Measurements from ENCODE around the gene PIEZO1. TPM values are rescaled to one million over a fixed set of nuclear protein-coding genes. Genes with fewer than 3 reads are reported as not detected.

Gene PIEZO1
- polyA plus RNA-seq, 1 experiment: 47.0 TPM

DNA sequence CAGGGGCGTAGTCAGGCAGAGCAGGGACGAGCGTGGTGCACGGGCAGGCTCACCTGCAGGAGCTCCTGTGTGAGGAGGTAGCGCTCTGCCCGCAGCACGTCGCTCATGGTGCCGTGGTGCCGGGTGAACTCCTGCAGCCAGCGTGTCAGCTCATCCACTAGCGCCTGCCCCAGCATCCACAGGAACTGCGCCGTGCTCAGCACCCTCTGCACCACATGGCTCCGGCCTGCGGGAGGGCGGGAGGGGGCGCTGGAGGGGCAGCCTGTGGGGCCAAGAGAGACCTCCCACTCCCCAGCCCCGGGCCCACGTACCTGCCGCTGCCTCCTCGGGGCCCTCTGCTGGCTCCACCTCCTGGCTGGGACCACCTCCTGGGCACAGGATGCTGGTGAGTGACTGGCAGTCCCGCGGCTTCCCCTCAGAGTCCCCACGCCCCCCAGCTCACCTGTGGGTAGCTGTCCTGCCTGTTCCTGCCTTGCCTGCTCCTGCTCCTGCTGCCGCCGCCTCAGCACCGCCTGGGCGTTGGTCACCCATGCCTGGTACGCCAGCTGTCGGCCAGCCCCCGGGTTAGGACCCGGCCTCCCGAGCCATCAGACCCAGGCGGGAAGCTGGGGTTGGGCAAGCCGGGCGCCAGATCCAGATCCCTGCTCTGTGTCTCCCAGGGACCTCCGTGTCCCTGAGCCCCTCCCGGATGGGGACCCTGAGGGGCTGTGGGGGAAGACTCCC, 62.1 kb downstream of the PIEZO1 start:
- CTCF ChIA-PET: interaction anchor here (0.6 to 1.5 kb wide), 3 partner anchors 15 to 38 kb away, joined by 3 to 6 read pairs (median 3); no protein-coding TSS in a partner anchor

DNA sequence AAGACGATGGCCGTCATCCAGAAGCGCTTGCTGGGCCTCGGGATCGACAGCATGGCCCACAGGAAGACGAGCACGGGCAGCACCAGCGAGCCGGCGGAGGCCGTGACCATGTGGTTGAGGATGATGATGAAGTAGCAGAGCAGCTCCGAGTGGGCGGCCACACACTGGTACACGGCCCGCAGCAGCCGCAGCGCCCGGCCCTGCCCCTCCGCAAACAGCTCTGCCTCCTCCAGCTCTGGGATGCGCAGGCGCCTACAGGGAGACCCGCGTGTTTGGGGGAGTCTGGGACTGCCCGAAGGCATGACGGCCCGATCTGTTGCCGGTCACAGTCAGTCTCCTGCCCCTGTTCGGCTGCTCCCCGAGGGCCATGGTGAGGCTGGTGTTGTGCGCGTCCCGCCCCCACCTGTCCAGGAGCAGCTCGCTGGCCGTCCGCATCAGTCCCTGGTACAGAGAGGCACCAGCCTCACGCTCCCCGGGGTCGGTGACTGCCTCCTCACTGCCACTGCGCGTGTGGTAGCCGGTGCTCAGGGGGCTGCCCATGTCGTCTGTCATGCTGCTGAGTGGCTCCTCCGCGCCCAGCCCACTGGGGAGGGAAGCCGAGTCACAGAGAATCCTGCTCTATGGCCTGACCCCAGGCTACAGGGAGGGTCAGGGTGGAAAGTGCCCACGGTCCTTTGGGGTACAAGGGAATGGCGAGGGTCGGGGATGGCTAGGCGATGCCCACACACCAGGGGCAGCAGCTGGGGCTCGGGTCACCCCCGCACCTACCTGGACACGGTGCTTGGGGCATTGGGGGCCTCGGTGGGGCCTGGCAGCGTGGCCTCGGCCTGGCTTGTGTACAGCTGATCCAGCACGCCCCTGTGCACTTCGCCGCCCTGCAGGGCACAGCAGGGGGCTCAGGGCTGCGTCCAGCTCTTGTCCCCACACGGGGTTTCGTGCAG, 62.9 kb downstream of the PIEZO1 start:
- Histone ChIP-seq H3K27ac (ENCODE audit: low read depth, low read length) (no peak overlapping the region), H3K9me3 (ENCODE audit: control insufficient read depth, insufficient read depth, low read length) (no peaks in the 10 kb centered on the region; the same call in 1 of the 2 replicates), H3K4me3 (ENCODE audit: low read depth, low read length) (no peak overlapping the region), H3K27me3 (ENCODE audit: control insufficient read depth, insufficient read depth, low read length) (no peaks in the 10 kb centered on the region)
- CTCF ChIA-PET: interaction anchor here (0.6 to 1.5 kb wide), 3 partner anchors 16 to 37 kb away, joined by 3 to 6 read pairs (median 3); no protein-coding TSS in a partner anchor
- TF ChIP-seq, protein P1, sequence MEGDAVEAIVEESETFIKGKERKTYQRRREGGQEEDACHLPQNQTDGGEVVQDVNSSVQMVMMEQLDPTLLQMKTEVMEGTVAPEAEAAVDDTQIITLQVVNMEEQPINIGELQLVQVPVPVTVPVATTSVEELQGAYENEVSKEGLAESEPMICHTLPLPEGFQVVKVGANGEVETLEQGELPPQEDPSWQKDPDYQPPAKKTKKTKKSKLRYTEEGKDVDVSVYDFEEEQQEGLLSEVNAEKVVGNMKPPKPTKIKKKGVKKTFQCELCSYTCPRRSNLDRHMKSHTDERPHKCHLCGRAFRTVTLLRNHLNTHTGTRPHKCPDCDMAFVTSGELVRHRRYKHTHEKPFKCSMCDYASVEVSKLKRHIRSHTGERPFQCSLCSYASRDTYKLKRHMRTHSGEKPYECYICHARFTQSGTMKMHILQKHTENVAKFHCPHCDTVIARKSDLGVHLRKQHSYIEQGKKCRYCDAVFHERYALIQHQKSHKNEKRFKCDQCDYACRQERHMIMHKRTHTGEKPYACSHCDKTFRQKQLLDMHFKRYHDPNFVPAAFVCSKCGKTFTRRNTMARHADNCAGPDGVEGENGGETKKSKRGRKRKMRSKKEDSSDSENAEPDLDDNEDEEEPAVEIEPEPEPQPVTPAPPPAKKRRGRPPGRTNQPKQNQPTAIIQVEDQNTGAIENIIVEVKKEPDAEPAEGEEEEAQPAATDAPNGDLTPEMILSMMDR (IDR thresholded peaks at IDR 0.05; ENCODE audit: low read depth, low read length): no peak
- POLR2A ChIA-PET: no interaction called here
- DNase-seq (ENCODE audit: low read depth, low spot score): no peak

More for the DNA sequence above, 62.1 kb downstream of the PIEZO1 start:
- POLR2A ChIA-PET: no interaction called here
- H3K27me3 ChIP-seq (ENCODE audit: control insufficient read depth, insufficient read depth, low read length): no peaks in the 10 kb centered on the region
- no peaks in the 10 kb centered on the region; the same call in 1 of the 2 replicates for H3K9me3 ChIP-seq (ENCODE audit: control insufficient read depth, insufficient read depth, low read length)
- no peak overlapping the region for H3K4me3 ChIP-seq (ENCODE audit: low read depth, low read length)
- TF ChIP-seq, protein P1 (IDR thresholded peaks at IDR 0.05; ENCODE audit: low read depth, low read length): no peak
- DNase-seq (ENCODE audit: low read depth, low spot score): no peak
- no peak overlapping the region for H3K27ac ChIP-seq (ENCODE audit: low read depth, low read length)

DNA sequence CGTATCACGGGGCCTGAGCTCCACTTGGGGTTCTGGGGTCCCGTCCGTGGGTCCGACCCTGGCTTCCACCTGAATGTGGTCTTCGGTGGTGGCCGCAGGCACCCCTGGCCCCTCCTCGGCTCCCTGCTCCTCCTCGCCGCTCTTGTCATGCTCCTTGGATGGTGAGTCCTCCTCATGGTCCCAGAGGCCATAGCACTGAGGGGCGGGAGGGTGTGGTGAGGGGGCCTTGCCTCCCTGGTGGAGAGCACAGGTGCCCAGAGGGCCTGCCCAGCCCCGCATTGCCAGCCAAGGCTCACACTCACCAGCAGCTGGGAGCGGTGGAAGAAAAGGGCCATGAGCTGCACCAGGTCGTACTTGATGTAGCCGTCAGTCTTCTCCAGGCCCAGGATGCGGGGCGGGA, 63.8 kb downstream of the PIEZO1 start:
- Histone ChIP-seq H3K9me3 (ENCODE audit: control insufficient read depth, insufficient read depth, low read length) (peaks cover 4% of the 10 kb centered on the region; the same call in 1 of the 2 replicates), H3K27me3 (ENCODE audit: control insufficient read depth, insufficient read depth, low read length) (no peaks in the 10 kb centered on the region), H3K27ac (ENCODE audit: low read depth, low read length) (no peak overlapping the region), H3K4me3 (ENCODE audit: low read depth, low read length) (no peak overlapping the region)
- ChIA-PET CTCF (interaction anchor here (1.2 kb wide), 1 partner anchor 16 kb away, joined by 5 read pairs; no protein-coding TSS in a partner anchor), POLR2A (no interaction called here)
- no peak for DNase-seq (ENCODE audit: low read depth, low spot score)
- TF ChIP-seq, protein P1 (IDR thresholded peaks at IDR 0.05; ENCODE audit: low read depth, low read length): no peak

DNA sequence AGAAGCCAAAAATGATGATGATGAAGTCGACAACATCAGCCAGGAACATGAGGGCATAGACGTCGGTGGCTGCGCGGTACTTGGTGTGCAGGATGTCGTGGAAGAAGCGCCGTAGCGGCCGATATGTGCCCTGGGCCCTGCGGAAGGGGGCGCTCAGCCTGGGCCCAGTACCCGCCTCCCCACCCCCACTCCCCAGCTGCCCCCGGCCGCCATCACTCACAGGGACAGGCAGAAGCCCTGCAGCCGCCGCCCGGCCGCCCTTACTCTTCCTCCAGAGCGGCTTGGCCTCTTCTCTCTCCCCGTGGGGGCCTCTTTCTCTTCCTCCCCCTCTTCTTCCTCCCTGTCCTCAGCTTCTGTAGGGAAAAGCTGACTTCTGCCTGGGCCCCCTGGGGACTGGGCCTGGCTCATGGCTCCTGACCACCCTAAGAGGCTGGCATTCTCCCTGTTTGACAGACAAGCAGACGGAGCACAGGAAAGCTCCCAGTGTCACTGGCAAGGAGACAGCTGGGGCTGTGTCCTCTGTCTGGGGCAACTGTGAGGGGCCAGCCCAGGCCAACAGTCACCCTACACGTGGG, 64.5 kb downstream of the PIEZO1 start:
- ChIA-PET POLR2A (no interaction called here), CTCF (interaction anchor here (1.2 kb wide), 1 partner anchor 17 kb away, joined by 5 read pairs; no protein-coding TSS in a partner anchor)
- TF ChIP-seq, protein P1 (IDR thresholded peaks at IDR 0.05; ENCODE audit: low read depth, low read length): no peak
- no peaks in the 10 kb centered on the region for H3K27me3 ChIP-seq (ENCODE audit: control insufficient read depth, insufficient read depth, low read length)
- H3K27ac ChIP-seq (ENCODE audit: low read depth, low read length): no peak overlapping the region
- no peak for DNase-seq (ENCODE audit: low read depth, low spot score)
- H3K4me3 ChIP-seq (ENCODE audit: low read depth, low read length): no peak overlapping the region
- H3K9me3 ChIP-seq (ENCODE audit: control insufficient read depth, insufficient read depth, low read length): peaks cover 10% of the 10 kb centered on the region; the same call in 1 of the 2 replicates
